HEK293T (cell line): ENCODE measurements around the gene ANKLE1.

Experiments
- ARNT ChIP-seq: fragments of 450-650 bp; IDR thresholded peaks from 2 replicates; pipeline ENCODE4 v1.6.1; 2017; ENCODE audit warnings: mild to moderate bottlenecking
- ELF4 ChIP-seq: fragments of 450-650 bp; IDR thresholded peaks from 2 replicates; pipeline ENCODE4 v1.6.1; 2017; ENCODE audit warnings: antibody characterized with exemption
- L3MBTL2 ChIP-seq: fragments of 450-650 bp; conservative IDR thresholded peaks from 2 replicates; pipeline ENCODE4 v1.6.1; 2016; ENCODE audit warnings: mild to moderate bottlenecking
- TARDBP ChIP-seq: fragments of 450-650 bp; IDR thresholded peaks from 2 replicates; pipeline ENCODE4 v1.6.1; 2016
- TF ChIP-seq, protein P1 (sequence below): fragments of 450-650 bp; IDR thresholded peaks from 2 replicates; pipeline ENCODE4 v1.6.1; 2016

DNA sequence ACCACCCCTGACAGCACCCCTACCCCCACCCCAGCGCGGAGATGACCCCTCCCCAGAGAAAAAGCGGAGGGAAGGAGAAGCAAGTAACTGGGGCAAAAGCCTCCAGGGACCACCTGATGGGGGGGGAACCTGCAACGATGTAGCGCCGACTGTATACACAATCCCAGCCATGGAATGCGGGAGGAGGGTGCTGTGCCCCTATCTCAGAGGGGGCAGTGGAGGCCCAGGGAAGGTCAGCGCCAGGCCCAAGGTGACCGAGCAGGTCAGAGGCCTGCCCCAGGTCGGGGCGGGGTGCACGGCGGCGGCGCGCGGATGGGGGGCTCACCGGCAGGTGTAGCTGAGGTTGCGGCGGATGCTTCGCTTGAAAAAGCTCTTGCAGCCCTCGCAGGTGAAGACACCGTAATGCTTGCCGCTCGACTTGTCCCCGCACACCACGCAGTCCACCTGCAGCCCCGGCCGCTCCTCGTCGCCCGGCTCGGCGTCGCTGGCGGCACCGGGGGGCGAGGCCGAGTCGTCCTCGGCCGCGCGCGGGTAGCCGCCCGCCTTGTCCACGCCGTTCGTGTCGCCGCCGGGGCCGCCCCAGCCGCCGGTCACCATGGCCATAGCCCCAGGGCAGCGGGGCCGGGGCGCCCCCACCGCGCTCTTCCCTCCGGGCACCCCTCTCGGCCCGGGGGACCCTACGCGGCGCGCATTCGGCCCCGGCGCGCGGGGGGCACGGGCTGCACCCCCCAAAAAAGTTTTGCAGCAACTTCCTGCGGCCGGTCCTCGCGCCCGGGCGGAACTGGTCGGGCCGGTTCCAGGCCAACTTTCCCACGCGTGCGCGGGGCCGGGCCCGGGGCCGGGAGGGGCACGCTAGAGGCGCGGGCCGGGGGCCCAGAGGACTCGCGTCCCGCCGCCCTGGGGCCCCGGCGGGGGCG, 36.8 kb upstream of the ANKLE1 start:
- TF ChIP-seq ARNT (no peak), L3MBTL2 (no peak), ELF4 (no peak), TARDBP (no peak)
- TF ChIP-seq, protein P1, sequence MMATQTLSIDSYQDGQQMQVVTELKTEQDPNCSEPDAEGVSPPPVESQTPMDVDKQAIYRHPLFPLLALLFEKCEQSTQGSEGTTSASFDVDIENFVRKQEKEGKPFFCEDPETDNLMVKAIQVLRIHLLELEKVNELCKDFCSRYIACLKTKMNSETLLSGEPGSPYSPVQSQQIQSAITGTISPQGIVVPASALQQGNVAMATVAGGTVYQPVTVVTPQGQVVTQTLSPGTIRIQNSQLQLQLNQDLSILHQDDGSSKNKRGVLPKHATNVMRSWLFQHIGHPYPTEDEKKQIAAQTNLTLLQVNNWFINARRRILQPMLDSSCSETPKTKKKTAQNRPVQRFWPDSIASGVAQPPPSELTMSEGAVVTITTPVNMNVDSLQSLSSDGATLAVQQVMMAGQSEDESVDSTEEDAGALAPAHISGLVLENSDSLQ = no peak
